Type B pancreatic cell (in vitro differentiated cells): ENCODE measurements around the gene TIAM2. TPM values are rescaled to one million over a fixed set of nuclear protein-coding genes. Genes with fewer than 3 reads are reported as not detected.

Source experiments
- DNase-seq: peaks from one replicate; pipeline ENCODE4 v3.0.0; 2021; ENCODE audit warnings: mixed read lengths; ENCODE audit not compliant: unreplicated experiment; ENCODE audit errors: extremely low spot score
- H3K27ac Mint-ChIP-seq: 2 replicates; pipeline ENCODE4 v1.8.0; 2021; ENCODE audit warnings: mild to moderate bottlenecking, mixed read lengths
- H3K27me3 Mint-ChIP-seq: 2 replicates; pipeline ENCODE4 v1.8.0; 2021; ENCODE audit warnings: mixed read lengths
- H3K36me3 Mint-ChIP-seq: 2 replicates; pipeline ENCODE4 v1.8.0; 2021; ENCODE audit warnings: mixed read lengths
- H3K4me1 Mint-ChIP-seq: one replicate; pipeline ENCODE4 v1.8.0; 2021; ENCODE audit warnings: mixed read lengths; ENCODE audit not compliant: unreplicated experiment
- H3K4me3 Mint-ChIP-seq: 2 replicates; pipeline ENCODE4 v1.8.0; 2021; ENCODE audit warnings: mild to moderate bottlenecking, mixed read lengths
- H3K9me3 Mint-ChIP-seq: 2 replicates; pipeline ENCODE4 v1.8.0; 2021; ENCODE audit warnings: mixed read lengths
- total RNA-seq: library from RNA; stranded (reverse); gene quantifications from 2 replicates; pipeline ENCODE4 v1.2.1, GENCODE V29; 2021; ENCODE audit warnings: low replicate concordance
- TF ChIP-seq, protein P1 (sequence below): fragments of 200-600 bp; sonication (generic); conservative IDR thresholded peaks from 2 replicates; pipeline ENCODE4 v1.5.0; 2021; ENCODE audit warnings: antibody characterized with exemption, mild to moderate bottlenecking

The TIAM2 gene
- total RNA-seq, 1 donor from 2014 or later = 13.5 TPM

DNA sequence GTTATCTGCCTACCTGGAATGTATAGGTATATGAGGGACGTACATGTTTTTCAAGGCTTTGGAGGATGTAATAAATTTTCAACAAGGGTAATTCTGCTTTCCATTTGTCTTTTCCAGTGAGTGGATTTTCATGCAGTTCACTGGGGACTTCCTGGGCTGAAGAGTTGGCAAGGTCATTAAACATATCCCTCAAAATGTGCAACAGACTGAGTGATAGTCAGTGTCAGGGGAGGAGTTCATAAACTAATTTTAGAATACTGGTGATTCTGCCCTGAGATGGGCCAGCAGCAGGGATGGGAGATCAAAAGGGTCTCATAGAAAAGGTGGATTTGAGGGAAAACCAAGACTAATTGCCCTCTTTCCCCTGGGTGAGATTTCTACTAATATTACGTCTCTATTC is 146.4 kb downstream of the TIAM2 start:
- H3K36me3 Mint-ChIP-seq = peaks cover 3% of the 10 kb centered on the region
- no peak for DNase-seq
- H3K27me3 Mint-ChIP-seq = no peaks in the 10 kb centered on the region
- TF ChIP-seq, protein P1, sequence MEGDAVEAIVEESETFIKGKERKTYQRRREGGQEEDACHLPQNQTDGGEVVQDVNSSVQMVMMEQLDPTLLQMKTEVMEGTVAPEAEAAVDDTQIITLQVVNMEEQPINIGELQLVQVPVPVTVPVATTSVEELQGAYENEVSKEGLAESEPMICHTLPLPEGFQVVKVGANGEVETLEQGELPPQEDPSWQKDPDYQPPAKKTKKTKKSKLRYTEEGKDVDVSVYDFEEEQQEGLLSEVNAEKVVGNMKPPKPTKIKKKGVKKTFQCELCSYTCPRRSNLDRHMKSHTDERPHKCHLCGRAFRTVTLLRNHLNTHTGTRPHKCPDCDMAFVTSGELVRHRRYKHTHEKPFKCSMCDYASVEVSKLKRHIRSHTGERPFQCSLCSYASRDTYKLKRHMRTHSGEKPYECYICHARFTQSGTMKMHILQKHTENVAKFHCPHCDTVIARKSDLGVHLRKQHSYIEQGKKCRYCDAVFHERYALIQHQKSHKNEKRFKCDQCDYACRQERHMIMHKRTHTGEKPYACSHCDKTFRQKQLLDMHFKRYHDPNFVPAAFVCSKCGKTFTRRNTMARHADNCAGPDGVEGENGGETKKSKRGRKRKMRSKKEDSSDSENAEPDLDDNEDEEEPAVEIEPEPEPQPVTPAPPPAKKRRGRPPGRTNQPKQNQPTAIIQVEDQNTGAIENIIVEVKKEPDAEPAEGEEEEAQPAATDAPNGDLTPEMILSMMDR = no peak
- H3K4me3 Mint-ChIP-seq = no peak overlapping the region
- no peaks in the 10 kb centered on the region for H3K9me3 Mint-ChIP-seq
- H3K27ac Mint-ChIP-seq = no peak overlapping the region
- H3K4me1 Mint-ChIP-seq = peaks cover 26% of the 10 kb centered on the region

GRCh38 chr6:155142168-155143028 is 147.3 kb downstream of the TIAM2 start:
- H3K36me3 Mint-ChIP-seq = peaks cover 3% of the 10 kb centered on the region
- no peak overlapping the region for H3K27ac Mint-ChIP-seq
- peaks cover 26% of the 10 kb centered on the region for H3K4me1 Mint-ChIP-seq
- no peak overlapping the region for H3K4me3 Mint-ChIP-seq
- no peaks in the 10 kb centered on the region for H3K27me3 Mint-ChIP-seq
- DNase-seq = no peak
- TF ChIP-seq, protein P1 = no peak
- H3K9me3 Mint-ChIP-seq = no peaks in the 10 kb centered on the region

- Mint-ChIP-seq H3K36me3 (peaks cover 7% of the 10 kb centered on the region), H3K4me1 (peaks cover 26% of the 10 kb centered on the region), H3K27ac (peak overlapping the region; percentile 27), H3K4me3 (peak overlapping the region; percentile 55), H3K9me3 (no peaks in the 10 kb centered on the region), H3K27me3 (no peaks in the 10 kb centered on the region)
- DNase-seq = no peak
- TF ChIP-seq, protein P1 = no peak
Observed at GRCh38 chr6:155143029-155143577, 148.0 kb downstream of the TIAM2 start.

DNA sequence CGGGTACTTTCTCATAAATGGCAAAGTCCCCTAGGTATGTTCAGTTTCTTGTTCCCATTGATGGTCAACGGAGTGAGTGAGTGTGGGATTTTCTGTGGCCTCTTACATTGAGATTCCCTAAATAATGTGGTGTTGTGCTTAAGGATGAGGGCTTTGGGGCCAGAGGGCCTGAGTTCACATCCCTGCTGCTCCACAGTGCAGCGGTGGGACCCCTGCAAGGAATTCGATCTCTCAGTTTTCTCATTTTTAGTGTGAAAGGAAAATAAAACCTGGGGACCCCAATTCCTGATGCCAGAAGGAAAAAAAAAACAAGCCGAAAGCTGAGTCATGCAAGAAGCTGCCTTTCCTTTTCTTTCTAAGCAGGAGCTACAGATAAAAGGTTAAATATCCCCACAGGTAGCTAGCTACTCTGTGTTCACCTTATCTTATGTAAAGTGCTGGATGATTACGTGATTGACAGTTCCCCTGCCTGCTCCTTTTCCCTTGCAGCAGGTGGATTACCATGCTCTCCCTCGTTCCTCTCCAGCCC is 148.5 kb downstream of the TIAM2 start:
- Mint-ChIP-seq H3K4me3 (peak overlapping the region; percentile 55), H3K36me3 (peaks cover 7% of the 10 kb centered on the region), H3K4me1 (peaks cover 26% of the 10 kb centered on the region), H3K27me3 (no peaks in the 10 kb centered on the region), H3K9me3 (no peaks in the 10 kb centered on the region), H3K27ac (peak overlapping the region; percentile 27)
- DNase-seq = no peak
- TF ChIP-seq, protein P1 = no peak

GRCh38 chr6:155146205-155146604 is 151.1 kb downstream of the TIAM2 start:
- Mint-ChIP-seq H3K9me3 (no peaks in the 10 kb centered on the region), H3K27ac (no peak overlapping the region), H3K36me3 (peaks cover 8% of the 10 kb centered on the region), H3K4me1 (peaks cover 24% of the 10 kb centered on the region), H3K4me3 (no peak overlapping the region), H3K27me3 (no peaks in the 10 kb centered on the region)
- TF ChIP-seq, protein P1 = no peak
- DNase-seq = no peak
